ENCODE measurements around the gene LILRB5. TPM values are rescaled to one million over a fixed set of nuclear protein-coding genes. Genes with fewer than 3 reads are reported as not detected.
"Not testable (repeated sequence)": the region's sequence is repeated elsewhere in the genome, so short reads cannot be mapped to it uniquely, and the experiment has no call there.

Gene LILRB5
- total RNA-seq, 4 donors from 2014 or later, result 8.3 to 10.7 (median 9.1) TPM

- Histone ChIP-seq H3K4me1 (peaks cover 0 to 3% (median 0%) of the 10 kb centered on the region in 4 donors), H3K27ac (no peak overlapping the region), H3K9me3 (no peaks in the 10 kb centered on the region), H3K36me3 (no peaks in the 10 kb centered on the region), H3K4me3 (no peak overlapping the region), H3K27me3 (peaks cover 21% of the 10 kb centered on the region)
- TF ChIP-seq CTCF (IDR thresholded peaks at IDR 0.05) (peak; percentile 79 to 93 (median 92)), POLR2A (IDR thresholded peaks at IDR 0.05) (no peak), EP300 (IDR thresholded peaks at IDR 0.05; ENCODE audit: low read depth) (no peak), POLR2AphosphoS5 (IDR thresholded peaks at IDR 0.05) (peak in 2 of 3 donors; percentile 12 to 39)
- DNase-seq, result peak; percentile 91
- in situ Hi-C loops (cut with MboI; ENCODE audit: low pct_ligation_motif_present in 1 of 4, low pct_unique_long_range_greater_than_20kb in 1 of 4, low sequenced_read_pairs in 3 of 4), result loop anchor here in 2 of 4 donors (10.0 kb wide), 2 partner anchors 57 to 67 kb away; partner anchors contain the start of gene TMC4 (in 1 of the 2)
- 19 to 29% methylated on average over 9 to 21 of the region's 21 CpGs for WGBS, 2 donors (ENCODE audit: low coverage in 1 of 2)
- intact Hi-C loops (cut with DNase I; ENCODE audit: low total_unique reads), result loop anchor here (5.0 kb wide), 2 partner anchors 64 to 1056 kb away; no protein-coding TSS in a partner anchor
Observed at GRCh38 chr19:54231077-54231931, 25.8 kb downstream of the LILRB5 start.

- no peaks in the 10 kb centered on the region for H3K9me3 ChIP-seq
- no peaks in the 10 kb centered on the region for H3K36me3 ChIP-seq
- peaks cover 21% of the 10 kb centered on the region for H3K27me3 ChIP-seq
- intact Hi-C loops (cut with DNase I; ENCODE audit: low total_unique reads), result loop anchor here (5.0 kb wide), 2 partner anchors 63 to 1057 kb away; no protein-coding TSS in a partner anchor
- in situ Hi-C loops (cut with MboI; ENCODE audit: low pct_ligation_motif_present in 1 of 4, low pct_unique_long_range_greater_than_20kb in 1 of 4, low sequenced_read_pairs in 3 of 4), result loop anchor here in 2 of 4 donors (10.0 kb wide), 2 partner anchors 55 to 65 kb away; partner anchors contain the start of gene TMC4 (in 1 of the 2)
- TF ChIP-seq POLR2AphosphoS5 (IDR thresholded peaks at IDR 0.05), result no peak
- no peak for TF ChIP-seq CTCF (IDR thresholded peaks at IDR 0.05)
- TF ChIP-seq EP300 (IDR thresholded peaks at IDR 0.05; ENCODE audit: low read depth), result no peak
- no peak for TF ChIP-seq POLR2A (IDR thresholded peaks at IDR 0.05)
- H3K4me3 ChIP-seq, result no peak overlapping the region
- peaks cover 0 to 3% (median 0%) of the 10 kb centered on the region in 4 donors for H3K4me1 ChIP-seq
- 78 to 100% methylated on average over 1 to 7 of the region's 7 CpGs for WGBS, 2 donors (ENCODE audit: low coverage in 1 of 2)
- H3K27ac ChIP-seq, result no peak overlapping the region
- DNase-seq, result no peak
Observed at GRCh38 chr19:54230031-54230430, 27.0 kb downstream of the LILRB5 start.

- 90% methylated on average over 8 of the region's 8 CpGs; no CpG with 5 or more reads in 1 of the 2 donors for WGBS, 2 donors (ENCODE audit: low coverage in 1 of 2)
- in situ Hi-C loops (cut with MboI; ENCODE audit: low pct_ligation_motif_present in 1 of 4, low pct_unique_long_range_greater_than_20kb in 1 of 4, low sequenced_read_pairs in 3 of 4) (loop anchor here in 1 of 4 donors (5.0 kb wide), 1 partner anchor 52 kb away; no protein-coding TSS in a partner anchor), intact Hi-C loops (cut with DNase I; ENCODE audit: low total_unique reads) (no loop called here)
- no peak for DNase-seq
- no peak for TF ChIP-seq EP300 (IDR thresholded peaks at IDR 0.05; ENCODE audit: low read depth)
- TF ChIP-seq POLR2AphosphoS5 (IDR thresholded peaks at IDR 0.05), result no peak
- TF ChIP-seq POLR2A (IDR thresholded peaks at IDR 0.05), result no peak
- no peak for TF ChIP-seq CTCF (IDR thresholded peaks at IDR 0.05)
- Histone ChIP-seq H3K4me3 (no peak overlapping the region), H3K27me3 (peaks cover 17% of the 10 kb centered on the region), H3K4me1 (peaks cover 0 to 3% (median 0%) of the 10 kb centered on the region in 4 donors), H3K27ac (no peak overlapping the region), H3K9me3 (no peaks in the 10 kb centered on the region), H3K36me3 (no peaks in the 10 kb centered on the region)
Observed at GRCh38 chr19:54229146-54229545, 27.9 kb downstream of the LILRB5 start.

- H3K9me3 ChIP-seq; intact Hi-C loops (cut with DNase I; ENCODE audit: low total_unique reads); H3K27ac ChIP-seq; DNase-seq; H3K36me3 ChIP-seq; H3K4me3 ChIP-seq; H3K4me1 ChIP-seq: not testable (repeated sequence)
- peaks cover 22% of the 10 kb centered on the region for H3K27me3 ChIP-seq
- WGBS, 2 donors (ENCODE audit: low coverage in 1 of 2), result 65% methylated on average over 10 of the region's 10 CpGs; no CpG with 5 or more reads in 1 of the 2 donors
- in situ Hi-C loops (cut with MboI; ENCODE audit: low pct_ligation_motif_present in 1 of 4, low pct_unique_long_range_greater_than_20kb in 1 of 4, low sequenced_read_pairs in 3 of 4), result loop anchor here in 1 of 4 donors (5.0 kb wide), 1 partner anchor 47 kb away; no protein-coding TSS in a partner anchor
Observed at GRCh38 chr19:54224619-54225018, 32.5 kb downstream of the LILRB5 start.

GRCh38 chr19:54223937-54224281 is 33.2 kb downstream of the LILRB5 start:
- H3K27me3 ChIP-seq, result peaks cover 22% of the 10 kb centered on the region
- in situ Hi-C loops (cut with MboI; ENCODE audit: low pct_ligation_motif_present in 1 of 4, low pct_unique_long_range_greater_than_20kb in 1 of 4, low sequenced_read_pairs in 3 of 4); H3K4me3 ChIP-seq; DNase-seq; intact Hi-C loops (cut with DNase I; ENCODE audit: low total_unique reads); H3K36me3 ChIP-seq; H3K27ac ChIP-seq; H3K9me3 ChIP-seq; H3K4me1 ChIP-seq: not testable (repeated sequence)
- WGBS, 2 donors (ENCODE audit: low coverage in 1 of 2), result 58% methylated on average over 5 of the region's 5 CpGs; no CpG with 5 or more reads in 1 of the 2 donors

GRCh38 chr19:54223277-54223936 is 33.7 kb downstream of the LILRB5 start:
- H3K4me1 ChIP-seq; H3K4me3 ChIP-seq; DNase-seq; H3K36me3 ChIP-seq; H3K27ac ChIP-seq; intact Hi-C loops (cut with DNase I; ENCODE audit: low total_unique reads); in situ Hi-C loops (cut with MboI; ENCODE audit: low pct_ligation_motif_present in 1 of 4, low pct_unique_long_range_greater_than_20kb in 1 of 4, low sequenced_read_pairs in 3 of 4); H3K9me3 ChIP-seq: not testable (repeated sequence)
- H3K27me3 ChIP-seq, result peaks cover 22% of the 10 kb centered on the region
- WGBS, 2 donors (ENCODE audit: low coverage in 1 of 2), result 44 to 50% methylated on average over 7 to 14 of the region's 14 CpGs

All from transverse colon (tissue), 4 donors.